Esophagus squamous epithelium (tissue), 4 donors: ENCODE measurements around the gene CRP.

Experiments used
- POLR2A ChIP-seq, 4 donors: fragments of 450-650 bp; IDR thresholded peaks; one replicate each; pipeline ENCODE4 v1.6.1; 2017; ENCODE audit warnings: antibody characterized with exemption in 4 of 4, mild to moderate bottlenecking in 4 of 4, moderate library complexity in 3 of 4
- TF ChIP-seq, protein P1 (sequence below), 6 experiments: fragments of 450-650 bp in 4 of 6; fragments of 200-600 bp in 2 of 6; sonication (generic) in 2 of 6; IDR thresholded peaks; one replicate each; pipeline ENCODE4 v1.5.1; 2016 to 2019; ENCODE audit warnings: antibody characterized with exemption in 6 of 6, mild to moderate bottlenecking in 4 of 6, moderate library complexity in 4 of 6

DNA sequence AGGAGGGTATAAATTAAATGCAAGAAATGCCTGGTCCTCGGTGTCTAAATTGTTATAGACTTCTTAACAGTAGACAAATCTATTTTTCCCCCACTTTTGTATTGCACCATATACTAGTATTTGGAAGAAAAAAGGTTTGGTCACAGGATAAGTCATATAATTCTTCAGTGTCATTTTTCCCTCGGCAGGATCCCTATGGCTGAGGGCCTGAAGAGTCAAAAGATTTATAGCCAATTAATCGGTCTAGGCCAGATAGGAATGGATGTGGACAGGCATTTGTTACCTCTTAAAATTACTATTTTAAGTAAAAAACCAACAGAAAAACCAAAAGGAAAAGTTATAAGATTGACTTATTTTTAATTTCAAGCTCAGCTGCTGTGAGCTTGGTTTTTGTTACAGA is 45.6 kb downstream of the CRP start:
- TF ChIP-seq, protein P1, sequence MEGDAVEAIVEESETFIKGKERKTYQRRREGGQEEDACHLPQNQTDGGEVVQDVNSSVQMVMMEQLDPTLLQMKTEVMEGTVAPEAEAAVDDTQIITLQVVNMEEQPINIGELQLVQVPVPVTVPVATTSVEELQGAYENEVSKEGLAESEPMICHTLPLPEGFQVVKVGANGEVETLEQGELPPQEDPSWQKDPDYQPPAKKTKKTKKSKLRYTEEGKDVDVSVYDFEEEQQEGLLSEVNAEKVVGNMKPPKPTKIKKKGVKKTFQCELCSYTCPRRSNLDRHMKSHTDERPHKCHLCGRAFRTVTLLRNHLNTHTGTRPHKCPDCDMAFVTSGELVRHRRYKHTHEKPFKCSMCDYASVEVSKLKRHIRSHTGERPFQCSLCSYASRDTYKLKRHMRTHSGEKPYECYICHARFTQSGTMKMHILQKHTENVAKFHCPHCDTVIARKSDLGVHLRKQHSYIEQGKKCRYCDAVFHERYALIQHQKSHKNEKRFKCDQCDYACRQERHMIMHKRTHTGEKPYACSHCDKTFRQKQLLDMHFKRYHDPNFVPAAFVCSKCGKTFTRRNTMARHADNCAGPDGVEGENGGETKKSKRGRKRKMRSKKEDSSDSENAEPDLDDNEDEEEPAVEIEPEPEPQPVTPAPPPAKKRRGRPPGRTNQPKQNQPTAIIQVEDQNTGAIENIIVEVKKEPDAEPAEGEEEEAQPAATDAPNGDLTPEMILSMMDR (IDR thresholded peaks at IDR 0.05), result no peak
- TF ChIP-seq POLR2A (IDR thresholded peaks at IDR 0.05), result no peak
